ENCODE data around the gene ERC1.

DNA sequence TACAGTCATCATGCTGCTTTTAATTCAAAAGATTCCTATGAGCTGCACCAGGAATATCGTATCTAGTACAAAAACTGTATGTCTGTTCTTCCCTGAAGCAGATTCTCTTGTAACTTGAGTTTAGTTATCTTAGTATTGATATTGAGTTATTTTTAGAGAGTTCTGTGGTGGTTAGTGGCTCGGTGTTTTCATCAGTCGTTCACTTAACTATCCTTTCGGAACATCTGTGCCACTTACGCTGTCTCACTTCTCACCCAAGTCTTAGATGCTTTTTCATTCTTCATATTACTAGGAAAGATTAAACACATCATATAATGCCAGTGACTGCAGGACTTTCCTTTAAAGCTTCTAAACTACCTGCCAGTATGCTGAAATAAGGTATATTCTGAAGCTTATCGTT is 352.4 kb downstream of the ERC1 start:
- TF ChIP-seq EZH2 (IDR thresholded peaks at IDR 0.05), result no peak
- no peak for TF ChIP-seq POLR2AphosphoS5 (IDR thresholded peaks at IDR 0.05; ENCODE audit: borderline replicate concordance, low read depth, low read length)
- no peak for TF ChIP-seq FOXP2 (optimal IDR thresholded peaks at IDR 0.05; ENCODE audit: control extremely low read depth, extremely low read length, insufficient read depth)
